K562 (cell line): Measurements from ENCODE around the gene PYGO2. TPM values are rescaled to one million over a fixed set of nuclear protein-coding genes. Genes with fewer than 3 reads are reported as not detected.
"Not testable (repeated sequence)": the region's sequence is repeated elsewhere in the genome, so short reads cannot be mapped to it uniquely, and the experiment has no call there.

Experiments used
- ARID3A ChIP-seq: IDR thresholded peaks from 2 replicates; pipeline ENCODE4 v1.6.1; 2012; ENCODE audit warnings: low read depth, low read length, improper control_type of control experiment, borderline replicate concordance
- ATF1 ChIP-seq, 2 experiments: fragments of 450-650 bp in 1 of 2; IDR thresholded peaks; 2 replicates each; pipeline ENCODE4 v1.6.1; 2016; ENCODE audit warnings: missing compliant biosample characterization in 1 of 2, missing genetic modification characterization in 1 of 2
- C11orf30 ChIP-seq: fragments of 450-650 bp; IDR thresholded peaks from 2 replicates; pipeline ENCODE4 v1.6.1; 2016; ENCODE audit warnings: low read depth, mild to moderate bottlenecking
- EP300 ChIP-seq: IDR thresholded peaks from 2 replicates; pipeline ENCODE4 v1.6.1; 2012; ENCODE audit warnings: low read length, improper control_type of control experiment
- NEUROD1 ChIP-seq: fragments of 150-350 bp; IDR thresholded peaks from 2 replicates; pipeline ENCODE4 v1.6.1; 2014; ENCODE audit warnings: borderline replicate concordance, low read length, low read depth; ENCODE audit not compliant: partially characterized antibody
- polyA plus RNA-seq, 8 experiments: library from polyadenylated mRNA; depleted of rRNA in 4 of 8; stranded (reverse) in 5 of 8; unstranded in 3 of 8; fragments of >200 nt; fragmentation: Nextera tagmentation in 2 of 8; fragmentation: Illumina TruSeq in 1 of 8; extraction: Ambion mirVana in 2 of 8; extraction: Trizol in 1 of 8; gene quantifications; 2 replicates each; pipeline versions ENCODE4 v1.2.1 to v1.2.3, GENCODE V29; 2011 to 2014; ENCODE audit warnings: inconsistent platforms in 1 of 8, missing spikeins in 1 of 8
- total RNA-seq, 7 experiments: library from RNA; depleted of rRNA in 6 of 7; stranded (reverse); fragments of >200 nt in 6 of 7; fragmentation: Illumina TruSeq in 2 of 7; extraction: Trizol in 2 of 7; gene quantifications; 2 replicates each; pipeline versions ENCODE4 v1.2.1 to v1.2.3, GENCODE V29; 2011 to 2021; ENCODE audit warnings: low replicate concordance in 1 of 7
- TF ChIP-seq, protein P1 (sequence below), 2 experiments: fragments of 450-650 bp; IDR thresholded peaks; 2 replicates each; pipeline ENCODE4 v1.6.1; 2016; ENCODE audit warnings: mild to moderate bottlenecking in 2 of 2, borderline replicate concordance in 1 of 2, low read depth in 1 of 2, moderate library complexity in 1 of 2

Gene PYGO2
- total and polyA plus RNA-seq, 9 of the 15 experiments (the other 6 are each of a cell fraction or from before 2014, with no cell fraction given) = 8.3 to 36.2 (median 18.2) TPM

DNA sequence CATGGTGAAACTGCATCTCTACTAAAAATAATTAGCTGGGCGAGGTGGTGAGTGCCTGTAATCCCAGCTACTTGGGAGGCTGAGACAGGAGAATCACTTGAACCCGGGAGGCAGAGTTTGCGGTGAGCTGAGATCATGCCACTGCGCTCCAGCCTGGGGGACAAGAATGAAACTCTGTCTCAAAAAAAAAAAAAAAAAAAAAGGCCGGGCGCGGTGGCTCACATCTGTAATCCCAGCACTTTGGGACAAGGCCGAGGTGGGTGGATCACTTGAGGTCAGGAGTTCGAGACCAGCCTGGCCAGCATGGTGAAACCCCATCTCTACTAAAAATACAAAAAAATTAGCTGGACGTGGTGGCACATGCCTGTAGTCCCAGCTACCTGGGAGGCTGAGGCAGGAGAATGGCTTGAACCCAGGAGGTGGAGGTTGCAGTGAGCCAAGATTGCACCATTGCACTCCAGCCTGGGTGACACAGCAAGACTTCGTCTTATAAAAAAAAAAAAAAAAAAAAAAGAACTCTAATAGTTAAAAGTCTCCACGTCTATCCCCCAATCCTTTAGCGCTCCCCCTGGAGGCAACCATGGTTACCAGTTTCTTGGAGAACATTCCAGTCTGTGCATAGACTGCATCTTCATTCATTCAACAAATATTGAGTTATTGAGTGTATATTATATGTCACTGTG is 33.9 kb upstream of the PYGO2 start (continued):
- TF ChIP-seq ARID3A = peak; percentile 23; the same call in 1 of the 2 replicates
- TF ChIP-seq ATF1 (CRISPR knock-in tag; IDR thresholded peaks at IDR 0.05) = not testable (repeated sequence)
- TF ChIP-seq ATF1 (tag; IDR thresholded peaks at IDR 0.05) = 0 out of 2 replicates have a peak, but pooled peaks have one; percentile 22
- TF ChIP-seq EP300 = peak; percentile 32; the same call in 1 of the 2 replicates
- TF ChIP-seq NEUROD1 = peak; percentile 72
- peak; percentile 87 for TF ChIP-seq C11orf30
- TF ChIP-seq, protein P1, sequence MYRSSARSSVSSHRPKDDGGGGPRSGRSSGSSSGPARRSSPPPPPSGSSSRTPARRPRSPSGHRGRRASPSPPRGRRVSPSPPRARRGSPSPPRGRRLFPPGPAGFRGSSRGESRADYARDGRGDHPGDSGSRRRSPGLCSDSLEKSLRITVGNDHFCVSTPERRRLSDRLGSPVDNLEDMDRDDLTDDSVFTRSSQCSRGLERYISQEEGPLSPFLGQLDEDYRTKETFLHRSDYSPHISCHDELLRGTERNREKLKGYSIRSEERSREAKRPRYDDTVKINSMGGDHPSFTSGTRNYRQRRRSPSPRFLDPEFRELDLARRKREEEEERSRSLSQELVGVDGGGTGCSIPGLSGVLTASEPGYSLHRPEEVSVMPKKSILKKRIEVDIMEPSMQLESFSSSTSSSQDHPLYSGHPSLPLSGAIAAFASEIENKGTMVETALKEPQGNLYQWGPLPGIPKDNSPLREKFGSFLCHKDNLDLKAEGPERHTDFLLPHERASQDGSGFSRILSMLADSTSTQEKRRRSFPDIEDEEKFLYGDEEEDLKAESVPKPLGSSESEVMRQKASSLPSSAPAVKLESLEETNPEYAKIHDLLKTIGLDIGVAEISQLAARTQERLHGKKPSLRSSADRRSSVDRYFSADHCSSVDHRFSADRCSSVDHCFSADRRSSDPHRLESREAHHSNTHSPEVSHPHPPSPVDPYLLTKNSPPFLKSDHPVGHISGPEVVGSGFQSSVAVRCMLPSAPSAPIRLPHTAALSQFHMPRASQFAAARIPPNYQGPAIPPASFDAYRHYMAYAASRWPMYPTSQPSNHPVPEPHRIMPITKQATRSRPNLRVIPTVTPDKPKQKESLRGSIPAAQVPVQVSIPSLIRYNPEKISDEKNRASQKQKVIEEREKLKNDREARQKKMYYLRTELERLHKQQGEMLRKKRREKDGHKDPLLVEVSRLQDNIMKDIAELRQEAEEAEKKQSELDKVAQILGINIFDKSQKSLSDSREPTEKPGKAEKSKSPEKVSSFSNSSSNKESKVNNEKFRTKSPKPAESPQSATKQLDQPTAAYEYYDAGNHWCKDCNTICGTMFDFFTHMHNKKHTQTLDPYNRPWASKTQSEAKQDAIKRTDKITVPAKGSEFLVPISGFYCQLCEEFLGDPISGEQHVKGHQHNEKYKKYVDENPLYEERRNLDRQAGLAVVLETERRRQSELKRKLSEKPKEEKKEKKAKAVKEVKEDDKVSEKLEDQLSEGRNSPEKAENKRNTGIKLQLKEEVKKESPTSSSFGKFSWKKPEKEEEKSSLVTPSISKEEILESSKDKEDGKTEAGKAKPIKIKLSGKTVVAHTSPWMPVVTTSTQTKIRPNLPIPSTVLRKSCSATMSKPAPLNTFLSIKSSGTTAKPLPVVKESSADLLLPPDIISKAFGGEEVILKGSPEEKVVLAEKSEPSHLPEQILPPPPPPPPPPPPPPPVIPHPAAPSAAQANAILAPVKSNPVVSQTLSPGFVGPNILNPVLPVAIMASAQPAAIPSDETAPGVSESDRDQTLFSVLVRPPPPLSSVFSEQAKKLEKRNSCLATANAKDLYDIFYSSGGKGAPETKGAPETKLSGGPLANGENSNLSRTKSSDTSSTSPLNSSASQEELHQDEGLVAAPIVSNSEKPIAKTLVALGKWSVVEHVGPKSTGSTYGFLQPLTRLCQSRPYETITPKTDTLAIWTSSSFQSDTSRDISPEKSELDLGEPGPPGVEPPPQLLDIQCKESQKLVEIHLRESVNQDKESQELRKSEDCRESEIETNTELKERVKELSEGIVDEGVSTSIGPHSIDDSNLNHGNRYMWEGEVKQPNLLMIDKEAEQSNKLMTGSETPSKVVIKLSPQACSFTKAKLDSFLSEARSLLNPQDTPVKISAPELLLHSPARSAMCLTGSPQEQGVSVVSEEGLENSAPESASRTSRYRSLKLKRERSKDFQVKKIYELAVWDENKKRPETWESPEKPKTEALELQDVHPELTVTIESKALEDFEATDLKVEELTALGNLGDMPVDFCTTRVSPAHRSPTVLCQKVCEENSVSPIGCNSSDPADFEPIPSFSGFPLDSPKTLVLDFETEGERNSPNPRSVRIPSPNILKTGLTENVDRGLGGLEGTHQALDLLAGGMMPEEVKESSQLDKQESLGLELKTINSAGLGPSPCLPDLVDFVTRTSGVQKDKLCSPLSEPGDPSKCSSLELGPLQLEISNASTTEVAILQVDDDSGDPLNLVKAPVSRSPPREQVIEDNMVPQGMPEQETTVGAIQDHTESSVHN (IDR thresholded peaks at IDR 0.05; ENCODE audit: borderline replicate concordance in 1 of 2, low read depth in 1 of 2) = 0 out of 4 replicates have a peak, but pooled peaks of 1 of the 2 experiments have one; percentile 24
